Mesenchymal stem cell (in vitro differentiated cells and primary cell): ENCODE results near the gene CDC37.
"Not testable (repeated sequence)": the region's sequence is repeated elsewhere in the genome, so short reads cannot be mapped to it uniquely, and the experiment has no call there.

Experiments used
- DNase-seq: peaks from one replicate; pipeline ENCODE4 v3.0.0-alpha.2; 2013
- H2AFZ ChIP-seq: one replicate; pipeline ENCODE4 v1.6.1; 2013; ENCODE audit warnings: low read depth, mild to moderate bottlenecking, control low read depth, inconsistent platforms, low read length, moderate library complexity
- H2AK5ac ChIP-seq: 2 replicates; pipeline ENCODE4 v1.6.1; 2013; ENCODE audit warnings: low read length, moderate library complexity, mild to moderate bottlenecking, inconsistent platforms; ENCODE audit not compliant: severe bottlenecking
- H2BK120ac ChIP-seq: one replicate; pipeline ENCODE4 v1.6.1; 2013; ENCODE audit warnings: low read depth, mild to moderate bottlenecking, inconsistent platforms, low read length, moderate library complexity
- H2BK12ac ChIP-seq, 2 experiments: one replicate each; pipeline ENCODE4 v1.6.1; 2013; ENCODE audit warnings: inconsistent platforms in 2 of 2, low read length in 2 of 2, mild to moderate bottlenecking in 2 of 2, moderate library complexity in 2 of 2, control low read depth in 1 of 2
- H2BK15ac ChIP-seq: one replicate; pipeline ENCODE4 v1.6.1; 2013; ENCODE audit warnings: mild to moderate bottlenecking, low read depth, inconsistent platforms; ENCODE audit not compliant: poor library complexity, severe bottlenecking
- H2BK5ac ChIP-seq: 2 replicates; pipeline ENCODE4 v1.6.1; 2013; ENCODE audit warnings: low read depth, mild to moderate bottlenecking, low read length, control low read depth, inconsistent platforms; ENCODE audit not compliant: poor library complexity, severe bottlenecking
- H3K14ac ChIP-seq, 2 experiments: one replicate each; pipeline ENCODE4 v1.6.1; 2013; ENCODE audit warnings: inconsistent platforms in 2 of 2, low read length in 2 of 2, control low read depth in 1 of 2, mild to moderate bottlenecking in 1 of 2, moderate library complexity in 1 of 2
- H3K18ac ChIP-seq, 2 experiments: one replicate each; pipeline ENCODE4 v1.6.1; 2013; ENCODE audit warnings: inconsistent platforms in 2 of 2, low read length in 2 of 2, control low read depth in 1 of 2, low read depth in 1 of 2, mild to moderate bottlenecking in 1 of 2
- H3K23ac ChIP-seq, 2 experiments: one replicate each; pipeline ENCODE4 v1.6.1; 2013; ENCODE audit warnings: inconsistent platforms in 2 of 2, low read length in 2 of 2, mild to moderate bottlenecking in 2 of 2, moderate library complexity in 2 of 2, control low read depth in 1 of 2
- H3K27ac ChIP-seq: 2 replicates; pipeline ENCODE4 v1.5.1; 2013; ENCODE audit warnings: mild to moderate bottlenecking, moderate library complexity, low read length, control low read depth, inconsistent platforms; ENCODE audit not compliant: poor library complexity, severe bottlenecking
- H3K27me3 ChIP-seq, 2 experiments: 2 replicates each; pipeline versions ENCODE4 v1.6.1 to v1.7.0; 2013; ENCODE audit warnings: low read length in 2 of 2, mild to moderate bottlenecking in 2 of 2, moderate library complexity in 2 of 2, control low read depth in 1 of 2, inconsistent platforms in 1 of 2; ENCODE audit not compliant: control insufficient read depth in 1 of 2, insufficient read depth in 1 of 2
- H3K36me3 ChIP-seq, 2 experiments: 2 replicates each; pipeline versions ENCODE4 v1.6.1 to v1.7.0; 2013; ENCODE audit warnings: low read length in 2 of 2, control low read depth in 1 of 2, inconsistent platforms in 1 of 2, low read depth in 1 of 2, mild to moderate bottlenecking in 1 of 2; ENCODE audit not compliant: insufficient read depth in 2 of 2, control insufficient read depth in 1 of 2
- H3K4ac ChIP-seq, 2 experiments: one replicate each; pipeline ENCODE4 v1.6.1; 2013; ENCODE audit warnings: inconsistent platforms in 2 of 2, low read length in 2 of 2, mild to moderate bottlenecking in 2 of 2, moderate library complexity in 2 of 2, control low read depth in 1 of 2, low read depth in 1 of 2
- H3K4me1 ChIP-seq: 2 replicates; pipeline ENCODE4 v1.6.1; 2013; ENCODE audit warnings: low read depth, low read length, control low read depth; ENCODE audit not compliant: control insufficient read depth, insufficient read depth
- H3K4me2 ChIP-seq: 2 replicates; pipeline ENCODE4 v1.6.1; 2013; ENCODE audit warnings: low read length, mild to moderate bottlenecking, inconsistent platforms; ENCODE audit not compliant: poor library complexity, severe bottlenecking
- H3K4me3 ChIP-seq, 2 experiments: 2 replicates each; pipeline versions ENCODE4 v1.5.1 to v1.7.0; 2013; ENCODE audit warnings: low read length in 2 of 2, mild to moderate bottlenecking in 2 of 2, control low read depth in 1 of 2, low read depth in 1 of 2; ENCODE audit not compliant: insufficient read depth in 1 of 2
- H3K79me1 ChIP-seq: replicated peaks from 2 replicates; pipeline ENCODE4 v1.6.1; 2013; ENCODE audit warnings: mild to moderate bottlenecking, control low read depth, low read length, inconsistent platforms; ENCODE audit not compliant: poor library complexity, severe bottlenecking
- H3K9ac ChIP-seq: 2 replicates; pipeline ENCODE4 v1.7.0; 2013; ENCODE audit warnings: mild to moderate bottlenecking, low read length, moderate library complexity
- H3K9me3 ChIP-seq: 2 replicates; pipeline ENCODE4 v1.7.0; 2013; ENCODE audit warnings: mild to moderate bottlenecking, low read length; ENCODE audit not compliant: control insufficient read depth
- H4K8ac ChIP-seq: one replicate; pipeline ENCODE4 v1.6.1; 2013; ENCODE audit warnings: inconsistent platforms, mild to moderate bottlenecking, low read length, moderate library complexity
- H4K91ac ChIP-seq: one replicate; pipeline ENCODE4 v1.6.1; 2013; ENCODE audit warnings: mild to moderate bottlenecking, low read length, inconsistent platforms
- WGBS: methylation state at CpG from one replicate; pipeline ENCODE4 v1.1.7; 2013; ENCODE audit warnings: mixed read lengths; 5-methylcytosine and 5-hydroxymethylcytosine counted together

Gene CDC37

GRCh38 chr19:10412257-10412977 lies 9.1 kb upstream of the CDC37 start:
- Histone ChIP-seq H2BK5ac (no peak overlapping the region), H3K4me1 (peaks cover 14% of the 10 kb centered on the region), H3K4me3 (no peak overlapping the region), H3K9ac (no peak overlapping the region), H4K91ac (no peak overlapping the region), H3K18ac (no peak overlapping the region), H2AFZ (no peak overlapping the region), H3K4me2 (no peak overlapping the region), H2BK120ac (no peak overlapping the region), H4K8ac (no peak overlapping the region), H2BK12ac (no peak overlapping the region), H3K23ac (no peak overlapping the region), H3K79me1 (no peaks in the 10 kb centered on the region), H2BK15ac (no peak overlapping the region), H3K27ac (no peak overlapping the region), H3K4ac (no peak overlapping the region), H3K36me3 (no peaks in the 10 kb centered on the region), H3K14ac (no peak overlapping the region), H3K27me3 (peaks cover 12 to 17% of the 10 kb centered on the region in 2 experiments), H3K9me3 (peaks cover 3% of the 10 kb centered on the region), H2AK5ac (no peak overlapping the region)
- DNase-seq, result peak; percentile 48
- 92% methylated on average over 12 of the region's 13 CpGs for WGBS

GRCh38 chr19:10411224-10411623 lies 7.9 kb upstream of the CDC37 start:
- not testable (repeated sequence) for H3K14ac ChIP-seq
- 82% methylated on average over 5 of the region's 5 CpGs for WGBS

GRCh38 chr19:10408511-10409283 lies 5.4 kb upstream of the CDC37 start:
- H4K8ac ChIP-seq, result no peak overlapping the region
- H2BK15ac ChIP-seq, result no peak overlapping the region
- no peaks in the 10 kb centered on the region for H3K36me3 ChIP-seq
- no peak overlapping the region for H3K23ac ChIP-seq
- H3K79me1 ChIP-seq, result no peaks in the 10 kb centered on the region
- 84% methylated on average over 18 of the region's 18 CpGs for WGBS
- H2BK12ac ChIP-seq, result no peak overlapping the region
- H3K14ac ChIP-seq, result no peak overlapping the region
- H3K4ac ChIP-seq, result peak overlapping the region in 1 of 2 experiments; percentile 17
- no peak overlapping the region for H3K27ac ChIP-seq
- peaks cover 18% of the 10 kb centered on the region for H3K4me1 ChIP-seq
- no peak overlapping the region for H3K4me2 ChIP-seq
- H3K4me3 ChIP-seq, result no peak overlapping the region
- H2BK5ac ChIP-seq, result no peak overlapping the region
- no peak overlapping the region for H2BK120ac ChIP-seq
- H2AFZ ChIP-seq, result no peak overlapping the region
- H3K27me3 ChIP-seq, result peaks cover 10 to 24% of the 10 kb centered on the region in 2 experiments
- no peak for DNase-seq
- no peak overlapping the region for H3K18ac ChIP-seq
- no peaks in the 10 kb centered on the region for H3K9me3 ChIP-seq
- H2AK5ac ChIP-seq, result no peak overlapping the region
- no peak overlapping the region for H3K9ac ChIP-seq
- H4K91ac ChIP-seq, result no peak overlapping the region

More at GRCh38 chr19:10411224-10411623, 7.9 kb upstream of the CDC37 start:
- H2AFZ ChIP-seq, H3K4me1 ChIP-seq, H3K36me3 ChIP-seq, H2AK5ac ChIP-seq, H3K27ac ChIP-seq, H2BK15ac ChIP-seq, H2BK120ac ChIP-seq, H3K4me2 ChIP-seq, H3K18ac ChIP-seq, H3K79me1 ChIP-seq, H3K4ac ChIP-seq, H2BK5ac ChIP-seq, H4K91ac ChIP-seq, H4K8ac ChIP-seq, H3K23ac ChIP-seq, H3K9ac ChIP-seq, H3K9me3 ChIP-seq, H3K4me3 ChIP-seq, H2BK12ac ChIP-seq, DNase-seq: not testable (repeated sequence)
- H3K27me3 ChIP-seq, result peaks cover 10 to 13% of the 10 kb centered on the region in 2 experiments

- H3K27ac ChIP-seq, result no peak overlapping the region
- no peaks in the 10 kb centered on the region for H3K79me1 ChIP-seq
- no peaks in the 10 kb centered on the region for H3K36me3 ChIP-seq
- no peak overlapping the region for H2BK15ac ChIP-seq
- no peak overlapping the region for H2AFZ ChIP-seq
- no peak overlapping the region for H2BK5ac ChIP-seq
- DNase-seq, result no peak
- H2BK12ac ChIP-seq, result no peak overlapping the region
- peaks cover 18% of the 10 kb centered on the region for H3K4me1 ChIP-seq
- H3K14ac ChIP-seq, result no peak overlapping the region
- no peak overlapping the region for H3K4me3 ChIP-seq
- no peak overlapping the region for H3K23ac ChIP-seq
- no peak overlapping the region for H2AK5ac ChIP-seq
- H3K9me3 ChIP-seq, result no peaks in the 10 kb centered on the region
- H2BK120ac ChIP-seq, result no peak overlapping the region
- H4K8ac ChIP-seq, result no peak overlapping the region
- no peak overlapping the region for H3K4ac ChIP-seq
- no peak overlapping the region for H3K18ac ChIP-seq
- H3K9ac ChIP-seq, result no peak overlapping the region
- H3K4me2 ChIP-seq, result no peak overlapping the region
- H4K91ac ChIP-seq, result no peak overlapping the region
- H3K27me3 ChIP-seq, result peaks cover 10 to 24% of the 10 kb centered on the region in 2 experiments
Measured at GRCh38 chr19:10407096-10407495, 3.8 kb upstream of the CDC37 start.
